NCI-H510A treated with DMSO at 0.1 percent for 48 hours (cell line): ENCODE data around the gene ZNF605.
"Not testable (repeated sequence)": the region's sequence is repeated elsewhere in the genome, so short reads cannot be mapped to it uniquely, and the experiment has no call there.

Experiments used
- DNase-seq: peaks from one replicate; lab custom pipeline; 2025; lab: John Stamatoyannopoulos, UW

Gene ZNF605

GRCh38 chr12:132907789-132908144, 48.3 kb downstream of the ZNF605 start:
- DNase-seq, result not testable (repeated sequence)

GRCh38 chr12:132907216-132907615, 48.9 kb downstream of the ZNF605 start:
- no peak for DNase-seq

- DNase-seq, result no peak
These were observed 51.3 kb downstream of the ZNF605 start for GRCh38 chr12:132904718-132905328.

GRCh38 chr12:132899033-132899432, 57.1 kb downstream of the ZNF605 start:
- DNase-seq, result no peak

- no peak for DNase-seq
These were observed 67.3 kb downstream of the ZNF605 start for GRCh38 chr12:132888852-132889251.

- peak; percentile 98 for DNase-seq
These were observed 68.4 kb downstream of the ZNF605 start, which contains the start of gene CHFR for GRCh38 chr12:132887513-132888351. CHFR (minus strand) TSS chr12:132887605; CDS start chr12:132887328, 277 bp downstream.

GRCh38 chr12:132886529-132887477, 69.3 kb downstream of the ZNF605 start:
- no peak for DNase-seq

- no peak for DNase-seq
These were observed 74.3 kb downstream of the ZNF605 start for GRCh38 chr12:132881818-132882217.

- not testable (repeated sequence) for DNase-seq
These were observed 81.5 kb downstream of the ZNF605 start for GRCh38 chr12:132874620-132875019.

GRCh38 chr12:132874175-132874574, 81.9 kb downstream of the ZNF605 start:
- DNase-seq, result no peak

GRCh38 chr12:132873724-132874123, 82.4 kb downstream of the ZNF605 start:
- DNase-seq, result no peak

GRCh38 chr12:132872975-132873421, 83.1 kb downstream of the ZNF605 start:
- no peak for DNase-seq

GRCh38 chr12:132872073-132872855, 83.8 kb downstream of the ZNF605 start:
- no peak for DNase-seq

GRCh38 chr12:132869551-132869950, 86.6 kb downstream of the ZNF605 start:
- no peak for DNase-seq
